Activated naive CD8-positive, alpha-beta T cell treated with anti-CD3 and anti-CD28 coated beads for 36 hours (primary cell): ENCODE results near the gene IL4. TPM values are rescaled to one million over a fixed set of nuclear protein-coding genes. Genes with fewer than 3 reads are reported as not detected.

Experiments used
- DNase-seq: peaks from one replicate; pipeline ENCODE4 v3.0.0; 2021
- H3K27ac Mint-ChIP-seq: one replicate; pipeline ENCODE4 v1.8.0; 2022; ENCODE audit warnings: mild to moderate bottlenecking, moderate library complexity, mixed read lengths
- H3K27me3 Mint-ChIP-seq: one replicate; pipeline ENCODE4 v1.8.0; 2022; ENCODE audit warnings: mild to moderate bottlenecking, mixed read lengths
- H3K36me3 Mint-ChIP-seq: one replicate; pipeline ENCODE4 v1.8.0; 2021; ENCODE audit warnings: mild to moderate bottlenecking, mixed read lengths
- H3K4me1 Mint-ChIP-seq: one replicate; pipeline ENCODE4 v1.8.0; 2021; ENCODE audit warnings: mixed read lengths
- H3K4me3 Mint-ChIP-seq: one replicate; pipeline ENCODE4 v1.8.0; 2022; ENCODE audit warnings: mild to moderate bottlenecking, moderate library complexity, mixed read lengths
- H3K9me3 Mint-ChIP-seq: one replicate; pipeline ENCODE4 v1.8.0; 2022; ENCODE audit warnings: mixed read lengths
- total RNA-seq, 2 experiments: library from RNA; stranded (reverse); gene quantifications; one replicate each; pipeline ENCODE4 v1.2.3, GENCODE V29; 2021

The IL4 gene
- total RNA-seq, 2 experiments from 2014 or later: not detected

GRCh38 chr5:132664696-132665209 lies 9.0 kb upstream of the IL4 start:
- no peak overlapping the region for H3K4me3 Mint-ChIP-seq
- DNase-seq: no peak
- peaks cover 24% of the 10 kb centered on the region for H3K4me1 Mint-ChIP-seq
- H3K27ac Mint-ChIP-seq: no peak overlapping the region
- peaks cover 3% of the 10 kb centered on the region for H3K27me3 Mint-ChIP-seq
- no peaks in the 10 kb centered on the region for H3K9me3 Mint-ChIP-seq
- no peaks in the 10 kb centered on the region for H3K36me3 Mint-ChIP-seq

GRCh38 chr5:132665574-132666080 lies 8.2 kb upstream of the IL4 start:
- H3K9me3 Mint-ChIP-seq: no peaks in the 10 kb centered on the region
- no peak for DNase-seq
- peaks cover 3% of the 10 kb centered on the region for H3K27me3 Mint-ChIP-seq
- no peak overlapping the region for H3K4me3 Mint-ChIP-seq
- no peak overlapping the region for H3K27ac Mint-ChIP-seq
- H3K4me1 Mint-ChIP-seq: peaks cover 20% of the 10 kb centered on the region
- no peaks in the 10 kb centered on the region for H3K36me3 Mint-ChIP-seq

GRCh38 chr5:132666310-132667123 lies 7.3 kb upstream of the IL4 start:
- Mint-ChIP-seq H3K36me3 (no peaks in the 10 kb centered on the region), H3K9me3 (no peaks in the 10 kb centered on the region)

GRCh38 chr5:132667309-132667708 lies 6.5 kb upstream of the IL4 start:
- DNase-seq: no peak
- peaks cover 8% of the 10 kb centered on the region for H3K4me1 Mint-ChIP-seq
- H3K4me3 Mint-ChIP-seq: no peak overlapping the region
- no peaks in the 10 kb centered on the region for H3K36me3 Mint-ChIP-seq
- H3K27me3 Mint-ChIP-seq: peaks cover 3% of the 10 kb centered on the region
- no peaks in the 10 kb centered on the region for H3K9me3 Mint-ChIP-seq
- no peak overlapping the region for H3K27ac Mint-ChIP-seq

More at GRCh38 chr5:132666310-132667123, 7.3 kb upstream of the IL4 start:
- no peak overlapping the region for H3K27ac Mint-ChIP-seq
- no peak overlapping the region for H3K4me3 Mint-ChIP-seq
- peaks cover 3% of the 10 kb centered on the region for H3K27me3 Mint-ChIP-seq
- DNase-seq: no peak
- peaks cover 14% of the 10 kb centered on the region for H3K4me1 Mint-ChIP-seq

GRCh38 chr5:132667761-132668705 lies 5.8 kb upstream of the IL4 start:
- DNase-seq: no peak
- H3K27ac Mint-ChIP-seq: no peak overlapping the region

GRCh38 chr5:132668706-132669454 lies 4.9 kb upstream of the IL4 start:
- Mint-ChIP-seq H3K4me1 (peaks cover 4% of the 10 kb centered on the region), H3K4me3 (no peak overlapping the region), H3K9me3 (no peaks in the 10 kb centered on the region), H3K27me3 (peaks cover 3% of the 10 kb centered on the region), H3K36me3 (no peaks in the 10 kb centered on the region), H3K27ac (no peak overlapping the region)
- no peak for DNase-seq

More at GRCh38 chr5:132667761-132668705, 5.8 kb upstream of the IL4 start:
- no peaks in the 10 kb centered on the region for H3K36me3 Mint-ChIP-seq
- no peaks in the 10 kb centered on the region for H3K9me3 Mint-ChIP-seq
- no peak overlapping the region for H3K4me3 Mint-ChIP-seq
- peaks cover 6% of the 10 kb centered on the region for H3K4me1 Mint-ChIP-seq
- peaks cover 3% of the 10 kb centered on the region for H3K27me3 Mint-ChIP-seq

GRCh38 chr5:132669455-132669820 lies 4.4 kb upstream of the IL4 start:
- Mint-ChIP-seq H3K27me3 (peaks cover 3% of the 10 kb centered on the region), H3K36me3 (no peaks in the 10 kb centered on the region), H3K4me1 (peaks cover 7% of the 10 kb centered on the region), H3K9me3 (no peaks in the 10 kb centered on the region), H3K4me3 (no peak overlapping the region), H3K27ac (no peak overlapping the region)
- no peak for DNase-seq

- no peaks in the 10 kb centered on the region for H3K36me3 Mint-ChIP-seq
- no peak for DNase-seq
- peaks cover 3% of the 10 kb centered on the region for H3K27me3 Mint-ChIP-seq
- no peak overlapping the region for H3K4me3 Mint-ChIP-seq
- H3K4me1 Mint-ChIP-seq: peaks cover 12% of the 10 kb centered on the region
- H3K27ac Mint-ChIP-seq: no peak overlapping the region
- no peaks in the 10 kb centered on the region for H3K9me3 Mint-ChIP-seq
Observed at GRCh38 chr5:132669966-132670882, 3.6 kb upstream of the IL4 start.

- Mint-ChIP-seq H3K4me1 (peaks cover 15% of the 10 kb centered on the region), H3K27ac (no peak overlapping the region)
Observed at GRCh38 chr5:132671000-132671399, 2.8 kb upstream of the IL4 start.

GRCh38 chr5:132673488-132673887 lies 301 bp upstream of the IL4 start:
- Mint-ChIP-seq H3K4me1 (peaks cover 20% of the 10 kb centered on the region), H3K9me3 (no peaks in the 10 kb centered on the region), H3K27me3 (no peaks in the 10 kb centered on the region), H3K27ac (no peak overlapping the region), H3K4me3 (no peak overlapping the region), H3K36me3 (no peaks in the 10 kb centered on the region)
- no peak for DNase-seq

More at GRCh38 chr5:132671000-132671399, 2.8 kb upstream of the IL4 start:
- Mint-ChIP-seq H3K9me3 (no peaks in the 10 kb centered on the region), H3K36me3 (no peaks in the 10 kb centered on the region), H3K27me3 (peaks cover 3% of the 10 kb centered on the region), H3K4me3 (no peak overlapping the region)
- no peak for DNase-seq

- Mint-ChIP-seq H3K27me3 (no peaks in the 10 kb centered on the region), H3K9me3 (no peaks in the 10 kb centered on the region), H3K27ac (no peak overlapping the region), H3K4me3 (no peak overlapping the region), H3K4me1 (peaks cover 20% of the 10 kb centered on the region), H3K36me3 (no peaks in the 10 kb centered on the region)
- DNase-seq: no peak
Observed at GRCh38 chr5:132674671-132675506, 1.1 kb downstream of the IL4 start.

GRCh38 chr5:132675936-132676689 lies 2.3 kb downstream of the IL4 start:
- H3K27ac Mint-ChIP-seq: no peak overlapping the region
- H3K27me3 Mint-ChIP-seq: no peaks in the 10 kb centered on the region
- H3K9me3 Mint-ChIP-seq: no peaks in the 10 kb centered on the region
- no peak overlapping the region for H3K4me3 Mint-ChIP-seq
- H3K4me1 Mint-ChIP-seq: peaks cover 20% of the 10 kb centered on the region
- no peaks in the 10 kb centered on the region for H3K36me3 Mint-ChIP-seq
- DNase-seq: no peak
